CD14-positive monocyte (primary cell): ENCODE measurements around the gene PRDM11. TPM values are rescaled to one million over a fixed set of nuclear protein-coding genes. Genes with fewer than 3 reads are reported as not detected.
A peak's percentile ranks its signal among the peaks of the same experiment; 100 is the strongest.

Experiments
- DNase-seq, 3 donors: peaks; one replicate each; pipeline ENCODE4 v3.0.0-alpha.2; 2011 to 2022
- H2AFZ ChIP-seq: 2 replicates; pipeline ENCODE4 v1.6.0; 2012; ENCODE audit warnings: mild to moderate bottlenecking, low read depth, low read length, inconsistent platforms; ENCODE audit not compliant: insufficient read depth, poor library complexity, severe bottlenecking
- H3K27ac ChIP-seq, 2 donors: 1 replicate in 1 of 2; 2 replicates in 1 of 2; pipeline ENCODE4 v1.5.1; 2012 to 2013; ENCODE audit warnings: low read length in 2 of 2, control low read depth in 1 of 2, inconsistent platforms in 1 of 2, low read depth in 1 of 2, mild to moderate bottlenecking in 1 of 2
- H3K27me3 ChIP-seq, 2 donors: one replicate each; pipeline versions ENCODE4 v1.6.0 to v1.6.1; 2011 to 2013; ENCODE audit warnings: low read length in 2 of 2; ENCODE audit not compliant: control insufficient read depth in 2 of 2, insufficient read depth in 2 of 2
- H3K36me3 ChIP-seq, 2 donors: replicated peaks in 1 of 2; 1 replicate in 1 of 2; 2 replicates in 1 of 2; pipeline versions ENCODE4 v1.5.1 to v1.6.1; 2012 to 2013; ENCODE audit warnings: low read length in 2 of 2, control low read depth in 1 of 2, inconsistent platforms in 1 of 2, mild to moderate bottlenecking in 1 of 2; ENCODE audit not compliant: insufficient read depth in 2 of 2, control insufficient read depth in 1 of 2
- H3K4me1 ChIP-seq, 2 donors: 1 replicate in 1 of 2; 2 replicates in 1 of 2; pipeline versions ENCODE4 v1.5.1 to v1.6.1; 2012 to 2013; ENCODE audit warnings: low read length in 2 of 2, control low read depth in 1 of 2, inconsistent platforms in 1 of 2, mild to moderate bottlenecking in 1 of 2, moderate library complexity in 1 of 2; ENCODE audit not compliant: insufficient read depth in 2 of 2, control insufficient read depth in 1 of 2
- H3K4me2 ChIP-seq: replicated peaks from 2 replicates; pipeline ENCODE3; 2012; ENCODE audit warnings: low read length, moderate library complexity, mild to moderate bottlenecking; ENCODE audit not compliant: poor library complexity, severe bottlenecking; ENCODE audit errors: extremely low read depth
- H3K4me3 ChIP-seq, 3 experiments: fragments of 200-600 bp in 1 of 3; sonication (generic) in 1 of 3; replicated peaks in 1 of 3; 1 replicate in 2 of 3; 2 replicates in 1 of 3; pipeline ENCODE4 v1.5.1; 2011 to 2013; ENCODE audit warnings: low read length in 3 of 3, mild to moderate bottlenecking in 3 of 3, control low read depth in 2 of 3, low read depth in 2 of 3, inconsistent platforms in 1 of 3, moderate library complexity in 1 of 3
- H3K79me2 ChIP-seq: 2 replicates; pipeline ENCODE4 v1.6.0; 2012; ENCODE audit warnings: mild to moderate bottlenecking, control low read depth, inconsistent platforms, low read length, moderate library complexity; ENCODE audit not compliant: insufficient read depth
- H3K9ac ChIP-seq: 2 replicates; pipeline ENCODE4 v1.6.0; 2017; ENCODE audit warnings: low read length, mild to moderate bottlenecking; ENCODE audit not compliant: insufficient read depth, poor library complexity, severe bottlenecking
- H3K9me3 ChIP-seq, 2 donors: replicated peaks in 1 of 2; 1 replicate in 1 of 2; 2 replicates in 1 of 2; pipeline versions ENCODE4 v1.5.1 to v1.6.1; 2012 to 2013; ENCODE audit warnings: low read length in 2 of 2, control low read depth in 1 of 2; ENCODE audit not compliant: control insufficient read depth in 1 of 2, insufficient read depth in 1 of 2
- H4K20me1 ChIP-seq: 2 replicates; pipeline ENCODE4 v1.6.0; 2012; ENCODE audit warnings: mild to moderate bottlenecking, low read length, control low read depth, moderate library complexity; ENCODE audit not compliant: insufficient read depth
- H3K27ac Mint-ChIP-seq, 7 donors: one replicate each; pipeline ENCODE4 v1.8.0; 2020; ENCODE audit warnings: mild to moderate bottlenecking in 7 of 7, mixed read lengths in 7 of 7, moderate library complexity in 6 of 7, inconsistent platforms in 2 of 7
- H3K27me3 Mint-ChIP-seq, 3 donors: one replicate each; pipeline ENCODE4 v1.8.0; 2021 to 2022; ENCODE audit warnings: low read depth in 3 of 3, mild to moderate bottlenecking in 3 of 3, mixed read lengths in 3 of 3, moderate library complexity in 3 of 3, inconsistent platforms in 1 of 3
- H3K36me3 Mint-ChIP-seq, 2 donors: one replicate each; pipeline ENCODE4 v1.8.0; 2020; ENCODE audit warnings: mixed read lengths in 2 of 2, inconsistent platforms in 1 of 2, mild to moderate bottlenecking in 1 of 2
- H3K4me1 Mint-ChIP-seq: one replicate; pipeline ENCODE4 v1.8.0; 2020; ENCODE audit warnings: mild to moderate bottlenecking, mixed read lengths
- H3K4me3 Mint-ChIP-seq, 2 donors: one replicate each; pipeline ENCODE4 v1.8.0; 2020; ENCODE audit warnings: mild to moderate bottlenecking in 2 of 2, mixed read lengths in 2 of 2, moderate library complexity in 1 of 2
- H3K9me3 Mint-ChIP-seq, 7 donors: one replicate each; pipeline ENCODE4 v1.8.0; 2020 to 2022; ENCODE audit warnings: mixed read lengths in 7 of 7, mild to moderate bottlenecking in 6 of 7, moderate library complexity in 6 of 7, inconsistent platforms in 2 of 7
- CTCF ChIP-seq: fragments of 200-600 bp; IDR thresholded peaks from one replicate; pipeline ENCODE4 v1.8.0; 2022; ENCODE audit warnings: antibody characterized with exemption, mild to moderate bottlenecking
- WGBS: methylation state at CpG from one replicate; pipeline ENCODE4 v1.1.5; 2013; ENCODE audit warnings: missing lambda C conversion rate; ENCODE audit not compliant: insufficient coverage; 5-methylcytosine and 5-hydroxymethylcytosine counted together
- intact Hi-C, 2 donors: fragments of 100-400 bp; cut with micrococcal nuclease; formaldehyde crosslinking; loops; one replicate each; pipeline versions ENCODE4 v1.15.0 to v1.15.1; 2023
- polyA plus RNA-seq, 3 donors: library from polyadenylated mRNA; depleted of rRNA in 1 of 3; unstranded in 2 of 3; stranded (reverse) in 1 of 3; fragments of 300-500 nt in 2 of 3; fragments of >200 nt in 1 of 3; fragmentation: Illumina TruSeq in 2 of 3; gene quantifications; 1 replicate in 2 of 3; 2 replicates in 1 of 3; pipeline ENCODE4 v1.2.3, GENCODE V29; 2012 to 2021

Gene PRDM11
- polyA plus RNA-seq, 3 donors, result 0.48 to 1.8 TPM; not detected in 1

- Histone ChIP-seq H3K27me3 (no peaks in the 10 kb centered on the region), H3K9ac (no peak overlapping the region), H4K20me1 (no peaks in the 10 kb centered on the region), H2AFZ (no peak overlapping the region), H3K27ac (no peak overlapping the region), H3K36me3 (no peaks in the 10 kb centered on the region), H3K4me3 (no peak overlapping the region), H3K4me2 (no peak overlapping the region), H3K79me2 (no peaks in the 10 kb centered on the region), H3K9me3 (no peaks in the 10 kb centered on the region), H3K4me1 (peaks cover 11 to 14% of the 10 kb centered on the region in 2 donors)
- TF ChIP-seq CTCF, result no peak
- H3K4me3 Mint-ChIP-seq, result no peak overlapping the region
- 87% methylated on average over 5 of the region's 8 CpGs for WGBS
- H3K4me1 Mint-ChIP-seq, result peaks cover 20% of the 10 kb centered on the region
- no peak for DNase-seq
- no peaks in the 10 kb centered on the region for H3K9me3 Mint-ChIP-seq
- H3K27ac Mint-ChIP-seq, result peak overlapping the region in 1 of 7 donors; percentile 46
- peaks cover 3 to 5% (median 4%) of the 10 kb centered on the region in 3 donors for H3K27me3 Mint-ChIP-seq
- no peaks in the 10 kb centered on the region for H3K36me3 Mint-ChIP-seq
- intact Hi-C loops, result loop anchor here (1.0 to 2.0 kb wide), 3 partner anchors 15 to 179 kb away; no protein-coding TSS in a partner anchor
Measured at GRCh38 chr11:45105984-45106375, 40.5 kb upstream of the PRDM11 start.

- Mint-ChIP-seq H3K27me3 (peaks cover 2 to 6% (median 4%) of the 10 kb centered on the region in 3 donors), H3K27ac (no peak overlapping the region), H3K4me3 (no peak overlapping the region), H3K4me1 (peaks cover 15% of the 10 kb centered on the region), H3K36me3 (no peaks in the 10 kb centered on the region), H3K9me3 (no peaks in the 10 kb centered on the region)
- Histone ChIP-seq H3K79me2 (no peaks in the 10 kb centered on the region), H3K9ac (no peak overlapping the region), H3K27ac (no peak overlapping the region), H3K36me3 (no peaks in the 10 kb centered on the region), H3K9me3 (no peaks in the 10 kb centered on the region), H2AFZ (no peak overlapping the region), H4K20me1 (no peaks in the 10 kb centered on the region), H3K27me3 (no peaks in the 10 kb centered on the region), H3K4me2 (no peak overlapping the region), H3K4me1 (peaks cover 11 to 14% of the 10 kb centered on the region in 2 donors), H3K4me3 (no peak overlapping the region)
- TF ChIP-seq CTCF, result no peak
- intact Hi-C loops, result no loop called here
- WGBS, result 77% methylated on average over 9 of the region's 9 CpGs
- DNase-seq, result no peak
Measured at GRCh38 chr11:45106440-45106839, 40.0 kb upstream of the PRDM11 start.
